ENCODE results near the gene AUTS2. TPM values are rescaled to one million over a fixed set of nuclear protein-coding genes. Genes with fewer than 3 reads are reported as not detected.

AUTS2 gene
- total RNA-seq, 1 experiment from 2014 or later, result 256 TPM

DNA sequence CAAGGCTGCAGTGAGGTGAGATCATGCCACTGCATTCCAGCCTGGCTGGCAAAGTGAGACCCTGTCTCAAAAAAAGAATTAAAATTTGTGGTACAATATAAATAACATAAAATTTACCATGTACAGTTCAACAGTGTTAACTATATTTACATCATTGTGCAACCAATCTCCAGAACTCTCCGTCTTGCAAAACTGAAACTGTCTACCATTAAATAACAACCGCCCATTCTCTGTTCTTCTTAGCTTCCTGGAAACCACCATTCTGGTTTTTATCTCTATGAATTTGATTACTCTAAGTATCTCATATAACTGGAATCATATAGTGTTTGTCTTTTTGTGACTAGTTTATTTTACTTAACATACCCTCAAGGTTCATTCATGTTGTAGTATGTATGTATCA is 167.6 kb downstream of the AUTS2 start:
- TF ChIP-seq, protein P1, sequence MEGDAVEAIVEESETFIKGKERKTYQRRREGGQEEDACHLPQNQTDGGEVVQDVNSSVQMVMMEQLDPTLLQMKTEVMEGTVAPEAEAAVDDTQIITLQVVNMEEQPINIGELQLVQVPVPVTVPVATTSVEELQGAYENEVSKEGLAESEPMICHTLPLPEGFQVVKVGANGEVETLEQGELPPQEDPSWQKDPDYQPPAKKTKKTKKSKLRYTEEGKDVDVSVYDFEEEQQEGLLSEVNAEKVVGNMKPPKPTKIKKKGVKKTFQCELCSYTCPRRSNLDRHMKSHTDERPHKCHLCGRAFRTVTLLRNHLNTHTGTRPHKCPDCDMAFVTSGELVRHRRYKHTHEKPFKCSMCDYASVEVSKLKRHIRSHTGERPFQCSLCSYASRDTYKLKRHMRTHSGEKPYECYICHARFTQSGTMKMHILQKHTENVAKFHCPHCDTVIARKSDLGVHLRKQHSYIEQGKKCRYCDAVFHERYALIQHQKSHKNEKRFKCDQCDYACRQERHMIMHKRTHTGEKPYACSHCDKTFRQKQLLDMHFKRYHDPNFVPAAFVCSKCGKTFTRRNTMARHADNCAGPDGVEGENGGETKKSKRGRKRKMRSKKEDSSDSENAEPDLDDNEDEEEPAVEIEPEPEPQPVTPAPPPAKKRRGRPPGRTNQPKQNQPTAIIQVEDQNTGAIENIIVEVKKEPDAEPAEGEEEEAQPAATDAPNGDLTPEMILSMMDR (conservative IDR thresholded peaks at IDR 0.05), result no peak
- no peaks in the 10 kb centered on the region for H3K27me3 Mint-ChIP-seq (ENCODE audit: low read depth)
- Histone ChIP-seq H4K8ac (replicated peaks; ENCODE audit: insufficient read length, low read depth, low read length) (no peak overlapping the region), H3K79me1 (ENCODE audit: insufficient read depth, low read depth, low read length, poor library complexity, severe bottlenecking) (no peaks in the 10 kb centered on the region), H2AFZ (ENCODE audit: low read length) (no peak overlapping the region), H3K4ac (ENCODE audit: low read depth, low read length) (no peak overlapping the region), H2BK5ac (ENCODE audit: insufficient read length, low read length) (no peak overlapping the region), H4K91ac (ENCODE audit: insufficient read length, low read depth, low read length) (no peak overlapping the region), H3K14ac (ENCODE audit: insufficient read depth, low read length) (no peak overlapping the region), H2BK12ac (ENCODE audit: insufficient read length, low read depth, low read length) (no peak overlapping the region), H2AK5ac (ENCODE audit: insufficient read length, low read length) (no peak overlapping the region), H4K20me1 (ENCODE audit: control insufficient read depth, insufficient read depth, insufficient read length) (no peaks in the 10 kb centered on the region), H3K9ac (ENCODE audit: extremely low read depth, insufficient read length, low read length) (no peak overlapping the region), H3K27ac (ENCODE audit: insufficient read length, low read depth, low read length) (no peak overlapping the region), H3K27me3 (ENCODE audit: insufficient read depth, low read length) (no peaks in the 10 kb centered on the region), H3T11ph (ENCODE audit: low read length) (no peak overlapping the region), H3K9me3 (ENCODE audit: control insufficient read depth, low read depth, low read length) (no peaks in the 10 kb centered on the region), H3K4me2 (ENCODE audit: insufficient read depth, insufficient read length, low read length) (no peak overlapping the region), H3K23me2 (ENCODE audit: insufficient read length, low read depth, low read length, poor library complexity, severe bottlenecking) (no peaks in the 10 kb centered on the region), H2BK120ac (ENCODE audit: low read depth, low read length, poor library complexity, severe bottlenecking) (no peak overlapping the region), H3K4me1 (ENCODE audit: insufficient read depth, low read length) (no peaks in the 10 kb centered on the region), H3K23ac (ENCODE audit: insufficient read length, low read depth, low read length) (no peak overlapping the region), H4K5ac (ENCODE audit: insufficient read length, low read depth, low read length) (no peak overlapping the region), H3K18ac (ENCODE audit: insufficient read length, low read depth, low read length) (no peak overlapping the region), H3K56ac (ENCODE audit: insufficient read length, low read depth, low read length) (no peak overlapping the region), H2BK20ac (ENCODE audit: low read depth, low read length, poor library complexity, severe bottlenecking) (no peak overlapping the region), H2BK15ac (ENCODE audit: low read depth, low read length) (no peak overlapping the region), H3K79me2 (ENCODE audit: insufficient read depth, low read length) (no peaks in the 10 kb centered on the region)
- DNase-seq, result no peak
- peaks cover 14 to 17% of the 10 kb centered on the region in 2 experiments for H3K4me1 Mint-ChIP-seq
- no peak overlapping the region for H3K4me3 Mint-ChIP-seq
- H3K9me3 Mint-ChIP-seq, result no peaks in the 10 kb centered on the region
- WGBS (ENCODE audit: extremely low coverage, insufficient read length, low lambda C conversion rate), result no CpG with 5 or more reads among the region's 2 CpGs
- no peak overlapping the region for H3K27ac Mint-ChIP-seq
- H3K36me3 Mint-ChIP-seq (ENCODE audit: insufficient read depth in 1 of 3, low read depth in 3 of 3), result no peaks in the 10 kb centered on the region

All from H9 (cell line).